ENCODE data around the gene PPP6R1. TPM values are rescaled to one million over a fixed set of nuclear protein-coding genes. Genes with fewer than 3 reads are reported as not detected.

Gene PPP6R1
- total RNA-seq, 1 donor from 2014 or later = 180 TPM

GRCh38 chr19:55181740-55182139 is 77.1 kb downstream of the PPP6R1 start:
- H3K9me3 Mint-ChIP-seq = no peaks in the 10 kb centered on the region
- no peak for DNase-seq (ENCODE audit: low spot score)
- no peaks in the 10 kb centered on the region for H3K36me3 Mint-ChIP-seq (ENCODE audit: low read depth)
- no peak overlapping the region for H3K27ac Mint-ChIP-seq
- peaks cover 10% of the 10 kb centered on the region for H3K4me1 Mint-ChIP-seq (ENCODE audit: low read depth)
- H3K4me3 Mint-ChIP-seq (ENCODE audit: low read depth) = no peak overlapping the region
- peaks cover 29% of the 10 kb centered on the region for H3K27me3 Mint-ChIP-seq (ENCODE audit: low read depth)
- intact Hi-C loops (cut with micrococcal nuclease) = no loop called here

Other genes starting within 250 kb of the PPP6R1 start
- gene GP6, start 220.8 kb downstream of the PPP6R1 start, total RNA-seq = 0.37 and 0.50 TPM in 2 replicates
- 18.3 and 18.9 TPM in 2 replicates for gene RDH13, start 195.9 kb downstream of the PPP6R1 start, total RNA-seq
- gene EPS8L1, start 183.1 kb downstream of the PPP6R1 start, total RNA-seq = 4.9 and 6.6 TPM in 2 replicates
- gene PPP1R12C, start 141.4 kb downstream of the PPP6R1 start, total RNA-seq = 104 and 108 TPM in 2 replicates
- gene TNNT1, start 109.8 kb downstream of the PPP6R1 start, total RNA-seq = 0.27 and 1.3 TPM in 2 replicates
- gene TNNI3, start 101.3 kb downstream of the PPP6R1 start, total RNA-seq = not detected in 2 replicates
- 0.23 and 0.27 TPM in 2 replicates for gene DNAAF3, start 92.4 kb downstream of the PPP6R1 start, total RNA-seq
- gene SYT5, start 78.7 kb downstream of the PPP6R1 start, total RNA-seq = 0.23 TPM in 1 of 2 replicates, not detected in the other
- gene PTPRH, start 49.5 kb downstream of the PPP6R1 start, total RNA-seq = not detected in 2 replicates
- gene TMEM86B, start 30.3 kb downstream of the PPP6R1 start, total RNA-seq = 6.0 and 6.7 TPM in 2 replicates
- 59.0 and 59.3 TPM in 2 replicates for gene HSPBP1, start 21.1 kb upstream of the PPP6R1 start, total RNA-seq
- gene BRSK1, start 25.0 kb upstream of the PPP6R1 start, total RNA-seq = 5.8 and 6.0 TPM in 2 replicates
- 0.41 and 0.46 TPM in 2 replicates for gene TMEM150B, start 66.3 kb upstream of the PPP6R1 start, total RNA-seq
- gene KMT5C, start 80.9 kb upstream of the PPP6R1 start, total RNA-seq = 34.3 and 35.3 TPM in 2 replicates
- 1.8 TPM in 1 of 2 replicates, not detected in the other for gene COX6B2, start 95.7 kb upstream of the PPP6R1 start, total RNA-seq
- not detected in 2 replicates for gene GARIN5B, start 104.2 kb upstream of the PPP6R1 start, total RNA-seq
- gene IL11, start 111.4 kb upstream of the PPP6R1 start, total RNA-seq = 0.25 and 0.32 TPM in 2 replicates
- not detected in 2 replicates for gene TMEM190, start 117.8 kb upstream of the PPP6R1 start, total RNA-seq
- 7.9 and 10.5 TPM in 2 replicates for gene TMEM238, start 125.3 kb upstream of the PPP6R1 start, total RNA-seq
- 2,206 and 2,207 TPM in 2 replicates for gene RPL28, start 126.9 kb upstream of the PPP6R1 start, total RNA-seq
- gene UBE2S, start 148.8 kb upstream of the PPP6R1 start, total RNA-seq = 210 and 220 TPM in 2 replicates
- gene SHISA7, start 184.3 kb upstream of the PPP6R1 start, total RNA-seq = not detected in 2 replicates
- gene ISOC2, start 202.6 kb upstream of the PPP6R1 start, total RNA-seq = 30.4 and 34.8 TPM in 2 replicates
- not detected in 2 replicates for gene C19orf85, start 205.7 kb upstream of the PPP6R1 start, total RNA-seq
- 8.6 and 9.5 TPM in 2 replicates for gene ZNF628, start 217.6 kb upstream of the PPP6R1 start, total RNA-seq
- 20.0 and 20.2 TPM in 2 replicates for gene NAT14, start 226.2 kb upstream of the PPP6R1 start, total RNA-seq
- 0.41 and 0.71 TPM in 2 replicates for gene SSC5D, start 229.4 kb upstream of the PPP6R1 start, total RNA-seq